Measurements from ENCODE around the gene ITPKC.
"Not testable (repeated sequence)": the region's sequence is repeated elsewhere in the genome, so short reads cannot be mapped to it uniquely, and the experiment has no call there.

The ITPKC gene

DNA sequence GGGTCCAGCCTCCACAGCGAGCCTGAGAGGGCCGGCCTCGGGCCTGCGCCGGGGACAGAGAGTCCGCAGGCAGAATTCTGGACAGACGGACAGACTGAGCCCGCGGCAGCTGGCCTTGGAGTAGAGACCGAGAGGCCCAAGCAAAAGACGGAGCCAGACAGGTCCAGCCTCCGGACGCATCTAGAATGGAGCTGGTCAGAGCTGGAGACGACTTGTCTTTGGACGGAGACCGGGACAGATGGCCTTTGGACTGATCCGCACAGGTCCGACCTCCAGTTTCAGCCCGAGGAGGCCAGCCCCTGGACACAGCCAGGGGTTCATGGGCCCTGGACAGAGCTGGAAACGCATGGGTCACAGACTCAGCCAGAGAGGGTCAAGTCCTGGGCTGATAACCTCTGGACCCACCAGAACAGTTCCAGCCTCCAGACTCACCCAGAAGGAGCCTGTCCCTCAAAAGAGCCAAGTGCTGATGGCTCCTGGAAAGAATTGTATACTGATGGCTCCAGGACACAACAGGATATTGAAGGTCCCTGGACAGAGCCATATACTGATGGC lies 490 bp downstream of the ITPKC start:
- no peak for DNase-seq
- no peaks in the 10 kb centered on the region for H3K9me3 Mint-ChIP-seq
- peaks cover 77% of the 10 kb centered on the region for H3K4me1 Mint-ChIP-seq (ENCODE audit: low read depth)
- H3K27me3 Mint-ChIP-seq = no peaks in the 10 kb centered on the region
- peak overlapping the region; percentile 79 for H3K27ac Mint-ChIP-seq
- peaks cover 30% of the 10 kb centered on the region for H3K36me3 Mint-ChIP-seq (ENCODE audit: low read depth)
- peak overlapping the region; percentile 83 for H3K4me3 Mint-ChIP-seq

DNA sequence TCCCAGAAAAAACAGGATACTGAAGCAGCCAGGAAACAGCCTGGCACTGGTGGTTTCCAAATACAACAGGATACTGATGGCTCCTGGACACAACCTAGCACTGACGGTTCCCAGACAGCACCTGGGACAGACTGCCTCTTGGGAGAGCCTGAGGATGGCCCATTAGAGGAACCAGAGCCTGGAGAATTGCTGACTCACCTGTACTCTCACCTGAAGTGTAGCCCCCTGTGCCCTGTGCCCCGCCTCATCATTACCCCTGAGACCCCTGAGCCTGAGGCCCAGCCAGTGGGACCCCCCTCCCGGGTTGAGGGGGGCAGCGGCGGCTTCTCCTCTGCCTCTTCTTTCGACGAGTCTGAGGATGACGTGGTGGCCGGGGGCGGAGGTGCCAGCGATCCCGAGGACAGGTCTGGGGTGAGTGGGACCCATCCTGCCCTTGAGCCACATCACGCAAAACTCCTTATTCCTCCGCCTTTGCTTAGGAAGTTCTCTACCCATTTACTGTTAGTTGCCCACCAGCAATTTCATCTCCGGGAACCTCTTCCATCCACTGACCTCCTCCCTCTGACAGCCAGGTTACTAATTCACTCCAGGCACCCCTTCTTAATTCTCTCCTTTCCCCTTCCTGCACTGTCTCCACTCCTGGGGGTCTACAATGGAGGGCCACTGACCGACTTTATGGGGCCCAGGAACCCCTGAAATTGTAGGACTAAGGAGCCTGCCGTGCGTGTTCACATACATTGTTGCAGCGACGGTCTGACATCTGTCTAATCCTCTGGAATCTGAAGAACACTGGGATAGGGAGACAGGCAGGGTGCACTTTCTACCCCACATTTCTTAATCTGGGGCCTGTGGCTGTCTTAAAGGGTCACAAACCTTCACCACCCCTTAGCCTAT lies 1.2 kb downstream of the ITPKC start:
- no peaks in the 10 kb centered on the region for H3K9me3 Mint-ChIP-seq
- H3K4me3 Mint-ChIP-seq = peak overlapping the region; percentile 83
- H3K27ac Mint-ChIP-seq = peak overlapping the region; percentile 81
- no peaks in the 10 kb centered on the region for H3K27me3 Mint-ChIP-seq
- H3K4me1 Mint-ChIP-seq (ENCODE audit: low read depth) = peaks cover 77% of the 10 kb centered on the region
- no peak for DNase-seq
- peaks cover 30% of the 10 kb centered on the region for H3K36me3 Mint-ChIP-seq (ENCODE audit: low read depth)

DNA sequence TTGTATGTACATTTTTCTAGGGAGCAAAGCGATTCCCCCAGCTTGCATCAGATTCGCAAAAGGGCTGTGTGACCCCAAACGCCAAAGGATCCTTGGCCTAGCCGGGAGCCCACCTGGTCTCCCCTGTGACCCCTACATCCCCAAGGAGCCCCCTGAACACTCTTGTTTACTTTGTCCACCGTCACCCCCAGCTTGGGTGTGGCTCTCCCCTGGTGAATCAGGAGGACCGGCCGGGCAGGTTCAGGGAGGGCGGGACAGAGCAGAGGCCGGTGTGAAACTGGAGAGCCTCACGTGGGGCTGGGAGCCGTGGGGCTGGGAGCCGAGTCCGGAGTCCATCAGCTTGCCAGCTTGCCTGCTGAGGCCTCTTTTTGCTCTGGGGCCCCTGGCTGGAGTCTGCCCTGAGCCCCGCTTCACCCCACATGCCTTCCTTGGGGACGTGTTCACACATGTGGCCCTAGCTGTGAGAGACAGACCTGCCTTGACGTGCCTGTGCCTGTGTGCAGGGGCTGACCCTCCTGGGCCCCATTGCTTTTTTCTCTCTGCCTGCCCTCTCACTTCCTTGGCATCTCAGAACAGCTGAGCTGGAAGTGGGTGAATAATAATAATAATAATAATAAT lies 2.0 kb downstream of the ITPKC start:
- peak; percentile 39 for DNase-seq
- Mint-ChIP-seq H3K4me3 (peak overlapping the region; percentile 83), H3K36me3 (ENCODE audit: low read depth) (peaks cover 34% of the 10 kb centered on the region), H3K4me1 (ENCODE audit: low read depth) (peaks cover 77% of the 10 kb centered on the region), H3K27me3 (no peaks in the 10 kb centered on the region), H3K9me3 (no peaks in the 10 kb centered on the region), H3K27ac (peak overlapping the region; percentile 81)

DNA sequence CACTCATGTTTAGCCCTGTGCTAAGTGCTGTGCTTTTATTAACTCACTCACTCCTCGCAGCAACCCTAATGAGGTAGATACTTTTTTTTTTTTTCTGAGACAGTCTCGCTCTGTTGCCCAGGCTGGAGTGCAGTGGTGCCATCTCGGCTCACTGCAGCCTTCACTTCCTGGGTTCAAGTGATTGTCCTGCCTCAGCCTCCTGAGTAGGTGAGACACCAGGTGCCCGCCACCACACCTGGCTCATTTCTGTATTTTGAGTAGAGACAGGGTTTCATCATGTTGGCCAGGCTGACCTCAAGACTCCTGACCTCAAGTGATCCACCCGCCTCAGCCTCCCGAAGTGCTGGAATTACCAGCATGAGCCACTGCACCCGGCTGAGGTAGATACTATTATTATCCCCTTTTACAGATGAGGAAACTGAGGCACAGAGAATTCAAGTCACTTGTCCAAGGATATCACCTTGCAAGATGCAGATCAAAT lies 2.5 kb downstream of the ITPKC start:
- Mint-ChIP-seq H3K27ac (no peak overlapping the region), H3K9me3 (no peaks in the 10 kb centered on the region), H3K27me3 (no peaks in the 10 kb centered on the region), H3K4me3 (peak overlapping the region; percentile 83), H3K36me3 (ENCODE audit: low read depth) (peaks cover 37% of the 10 kb centered on the region), H3K4me1 (ENCODE audit: low read depth) (peaks cover 77% of the 10 kb centered on the region)
- no peak for DNase-seq

DNA sequence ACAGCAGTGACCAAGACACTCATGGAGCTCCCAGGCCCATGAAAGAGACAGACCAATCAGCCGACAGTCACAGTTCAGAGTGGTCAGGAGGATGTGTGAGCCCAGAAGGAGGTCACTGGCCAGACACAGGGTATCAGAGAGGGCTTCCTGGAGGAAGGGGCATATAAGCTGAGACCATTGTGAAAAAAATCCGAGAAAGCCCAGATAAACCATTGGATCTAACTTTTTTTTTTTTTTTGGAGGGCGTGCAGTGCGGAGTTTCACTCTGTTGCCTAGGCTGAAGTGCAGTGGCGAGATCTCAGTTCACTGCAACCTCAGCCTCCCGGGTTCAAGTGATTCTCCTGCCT lies 4.2 kb downstream of the ITPKC start:
- peak overlapping the region; percentile 83 for H3K4me3 Mint-ChIP-seq
- no peaks in the 10 kb centered on the region for H3K27me3 Mint-ChIP-seq
- no peak for DNase-seq
- peaks cover 50% of the 10 kb centered on the region for H3K36me3 Mint-ChIP-seq (ENCODE audit: low read depth)
- H3K4me1 Mint-ChIP-seq (ENCODE audit: low read depth) = peaks cover 72% of the 10 kb centered on the region
- H3K9me3 Mint-ChIP-seq = no peaks in the 10 kb centered on the region
- no peak overlapping the region for H3K27ac Mint-ChIP-seq

DNA sequence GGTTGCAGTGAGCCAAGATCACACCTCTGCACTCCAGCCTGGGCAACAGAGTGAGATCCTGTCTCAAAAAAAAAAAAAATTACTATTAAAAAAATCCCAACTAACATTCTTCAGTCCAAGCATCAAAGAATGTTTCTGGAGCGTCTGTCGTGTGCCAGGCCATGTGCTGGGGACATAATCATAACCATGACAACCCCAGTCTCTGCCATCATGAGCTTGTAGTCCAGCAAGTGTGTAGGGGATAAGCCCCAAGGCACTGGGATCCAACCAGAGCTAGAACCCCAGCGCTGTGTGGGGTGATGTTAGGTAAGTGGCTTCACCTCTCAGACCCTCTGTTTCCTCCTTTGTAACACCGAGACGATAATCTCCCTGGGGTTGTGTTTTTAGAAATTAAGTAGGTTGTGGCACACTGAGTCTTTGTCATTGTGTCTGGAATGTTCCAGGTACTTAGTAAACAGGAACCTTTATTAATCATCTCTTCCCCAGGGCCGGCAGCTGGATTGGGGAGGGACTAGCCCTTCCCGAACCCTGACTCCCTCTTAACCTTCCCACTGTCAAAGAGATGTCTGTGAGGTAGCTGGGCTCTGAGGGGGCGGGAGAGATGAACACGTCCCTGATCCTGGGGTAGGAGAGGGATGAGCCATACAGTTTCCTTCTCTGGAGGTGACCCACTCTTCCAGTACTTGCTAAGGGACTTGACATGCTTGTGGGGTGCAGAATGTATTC lies 5.2 kb downstream of the ITPKC start:
- H3K9me3 Mint-ChIP-seq = no peaks in the 10 kb centered on the region
- peaks cover 67% of the 10 kb centered on the region for H3K4me1 Mint-ChIP-seq (ENCODE audit: low read depth)
- no peak for DNase-seq
- H3K36me3 Mint-ChIP-seq (ENCODE audit: low read depth) = peaks cover 54% of the 10 kb centered on the region
- no peak overlapping the region for H3K27ac Mint-ChIP-seq
- no peaks in the 10 kb centered on the region for H3K27me3 Mint-ChIP-seq
- no peak overlapping the region for H3K4me3 Mint-ChIP-seq

DNA sequence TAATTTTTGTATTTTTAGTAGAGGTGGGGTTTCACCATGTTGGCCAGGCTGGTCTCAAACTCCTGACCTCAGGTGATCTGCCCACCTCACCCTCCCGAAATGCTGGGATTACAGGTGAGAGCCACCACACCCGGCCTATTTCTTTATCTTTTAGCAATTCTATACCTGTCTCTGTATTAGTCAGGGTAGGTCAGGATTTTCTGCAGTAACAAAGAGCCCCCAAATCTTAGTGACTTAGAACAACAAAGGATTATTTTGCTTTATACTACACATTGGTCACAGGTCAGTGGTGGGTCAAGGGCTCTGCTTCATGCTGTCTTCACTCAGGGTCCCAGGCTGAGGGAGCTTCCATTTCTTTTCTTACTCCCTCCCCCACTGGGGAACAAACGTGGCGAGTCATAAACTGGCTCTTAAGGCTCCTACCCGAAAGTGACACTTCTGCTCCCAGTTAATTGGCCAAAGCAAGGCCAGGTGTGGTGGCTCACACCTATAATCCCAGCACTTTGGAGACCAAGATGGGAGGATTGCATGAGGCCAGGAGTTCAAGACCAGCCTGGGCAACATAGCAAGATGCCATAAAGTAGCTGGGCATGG lies 6.8 kb downstream of the ITPKC start:
- H3K27ac Mint-ChIP-seq = peak overlapping the region; percentile 79
- no peaks in the 10 kb centered on the region for H3K9me3 Mint-ChIP-seq
- no peak overlapping the region for H3K4me3 Mint-ChIP-seq
- H3K4me1 Mint-ChIP-seq (ENCODE audit: low read depth) = peaks cover 56% of the 10 kb centered on the region
- H3K27me3 Mint-ChIP-seq = no peaks in the 10 kb centered on the region
- H3K36me3 Mint-ChIP-seq (ENCODE audit: low read depth) = peaks cover 65% of the 10 kb centered on the region
- DNase-seq = no peak

DNA sequence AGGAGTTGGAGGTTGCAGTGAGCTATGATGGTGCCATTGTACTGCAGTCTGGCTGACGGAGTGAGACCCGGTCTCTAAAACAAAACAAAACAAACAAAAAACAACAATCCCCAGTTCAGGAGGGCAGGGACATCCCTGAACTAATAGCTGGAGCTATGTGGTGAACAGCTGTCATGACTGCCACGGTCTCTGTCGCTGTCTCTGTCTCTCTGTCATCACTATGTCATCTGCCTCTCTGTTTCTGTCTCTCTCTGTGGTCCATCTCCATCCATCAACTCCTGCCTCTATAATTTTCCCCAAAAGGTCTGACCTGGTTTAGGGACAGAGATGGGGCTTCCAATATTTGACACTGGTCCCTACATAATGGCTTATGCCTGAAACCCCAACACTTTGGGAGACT lies 7.4 kb downstream of the ITPKC start:
- DNase-seq = no peak
- Mint-ChIP-seq H3K27me3 (no peaks in the 10 kb centered on the region), H3K27ac (peak overlapping the region; percentile 79)

DNA sequence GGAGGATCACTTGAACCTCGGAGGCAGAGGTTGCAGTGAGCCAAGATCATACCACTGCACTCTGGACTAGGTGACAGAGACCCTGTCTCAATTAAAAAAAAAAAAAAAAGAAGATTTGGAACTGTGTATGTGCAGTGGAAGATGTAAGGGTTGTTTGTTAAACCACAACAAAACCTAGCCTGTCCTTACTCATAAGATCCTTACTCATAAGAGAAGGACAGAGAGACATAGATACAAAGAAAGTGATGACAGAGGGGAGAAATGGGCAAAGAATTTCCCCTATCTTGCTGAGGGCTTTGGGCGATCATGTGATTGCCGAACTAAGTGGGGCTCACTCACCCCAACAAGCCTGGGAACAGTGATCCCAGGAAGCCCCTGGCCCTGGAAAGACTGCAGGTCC lies 7.9 kb downstream of the ITPKC start:
- DNase-seq = no peak
- Mint-ChIP-seq H3K27me3 (no peaks in the 10 kb centered on the region), H3K27ac (peak overlapping the region; percentile 79), H3K4me1 (ENCODE audit: low read depth) (peaks cover 47% of the 10 kb centered on the region), H3K36me3 (ENCODE audit: low read depth) (peaks cover 71% of the 10 kb centered on the region), H3K9me3 (no peaks in the 10 kb centered on the region), H3K4me3 (no peak overlapping the region)

More for the DNA sequence above, 7.4 kb downstream of the ITPKC start:
- Mint-ChIP-seq H3K36me3 (ENCODE audit: low read depth) (peaks cover 69% of the 10 kb centered on the region), H3K4me3 (no peak overlapping the region), H3K9me3 (no peaks in the 10 kb centered on the region), H3K4me1 (ENCODE audit: low read depth) (peaks cover 52% of the 10 kb centered on the region)

DNA sequence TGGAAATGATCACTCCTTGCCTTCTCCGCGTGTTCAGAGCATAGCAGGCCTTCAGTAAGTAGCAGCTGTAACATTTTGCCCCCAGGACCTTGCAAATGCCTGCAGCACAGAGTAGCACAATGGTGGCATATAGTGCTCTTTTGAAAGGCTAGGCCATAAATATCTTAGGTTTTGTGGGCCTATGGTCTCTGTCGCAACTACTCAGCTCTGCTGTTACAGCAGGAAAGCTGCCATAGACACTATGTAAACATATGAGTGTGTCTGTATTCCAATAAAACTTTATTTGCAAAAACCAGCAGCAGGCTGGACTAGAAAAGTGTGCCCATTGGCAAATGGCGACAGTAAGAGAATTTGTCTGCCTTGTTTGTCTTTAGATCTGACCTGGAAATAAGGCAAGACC lies 9.4 kb downstream of the ITPKC start:
- peaks cover 76% of the 10 kb centered on the region for H3K36me3 Mint-ChIP-seq (ENCODE audit: low read depth)
- no peaks in the 10 kb centered on the region for H3K27me3 Mint-ChIP-seq
- peaks cover 33% of the 10 kb centered on the region for H3K4me1 Mint-ChIP-seq (ENCODE audit: low read depth)
- no peak overlapping the region for H3K27ac Mint-ChIP-seq
- no peaks in the 10 kb centered on the region for H3K9me3 Mint-ChIP-seq
- no peak overlapping the region for H3K4me3 Mint-ChIP-seq
- no peak for DNase-seq

DNA sequence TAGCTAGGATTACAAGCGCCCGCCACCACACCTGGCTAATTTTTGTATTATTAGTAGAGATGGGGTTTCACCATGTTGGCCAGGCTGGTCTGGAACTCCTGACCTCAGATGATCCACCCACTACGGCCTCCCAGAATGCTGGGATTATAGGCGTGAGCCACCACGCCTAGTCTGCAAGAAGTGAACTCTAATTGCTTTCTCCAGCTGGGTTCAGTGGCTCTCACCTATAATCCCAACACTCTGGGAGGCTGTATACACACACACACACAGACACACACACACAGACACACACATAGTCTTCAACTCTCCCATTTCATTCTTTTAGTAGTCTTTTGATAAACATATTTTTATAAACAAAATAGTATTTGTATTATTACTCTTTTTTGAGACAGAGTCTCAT lies 13.2 kb downstream of the ITPKC start:
- not testable (repeated sequence) for H3K9me3 Mint-ChIP-seq, DNase-seq

DNA sequence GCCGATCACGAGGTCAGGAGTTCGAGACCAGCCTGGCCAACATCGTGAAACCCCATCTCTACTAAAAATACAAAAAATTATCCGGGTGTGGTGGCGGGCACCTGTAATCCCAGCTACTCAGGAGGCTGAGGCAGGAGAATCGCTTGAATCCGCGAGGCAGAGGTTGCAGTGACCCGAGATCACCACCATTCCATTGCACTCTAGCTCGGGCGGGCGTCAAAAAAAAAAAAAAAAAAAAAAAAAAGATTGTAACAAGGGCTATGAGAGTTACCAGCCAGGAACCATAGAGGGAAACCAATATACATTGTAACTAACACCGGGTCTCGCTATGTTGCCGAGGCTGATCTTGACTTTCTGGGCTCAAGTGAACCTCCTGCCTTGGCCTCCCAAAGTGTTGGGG lies 15.4 kb downstream of the ITPKC start:
- H3K27me3 Mint-ChIP-seq; H3K27ac Mint-ChIP-seq; DNase-seq; H3K9me3 Mint-ChIP-seq; H3K4me3 Mint-ChIP-seq; H3K4me1 Mint-ChIP-seq (ENCODE audit: low read depth): not testable (repeated sequence)
- H3K36me3 Mint-ChIP-seq (ENCODE audit: low read depth) = peaks cover 85% of the 10 kb centered on the region

More for the DNA sequence above, 13.2 kb downstream of the ITPKC start:
- not testable (repeated sequence) for H3K4me1 Mint-ChIP-seq (ENCODE audit: low read depth); H3K27me3 Mint-ChIP-seq; H3K4me3 Mint-ChIP-seq; H3K27ac Mint-ChIP-seq
- H3K36me3 Mint-ChIP-seq (ENCODE audit: low read depth) = peaks cover 83% of the 10 kb centered on the region

DNA sequence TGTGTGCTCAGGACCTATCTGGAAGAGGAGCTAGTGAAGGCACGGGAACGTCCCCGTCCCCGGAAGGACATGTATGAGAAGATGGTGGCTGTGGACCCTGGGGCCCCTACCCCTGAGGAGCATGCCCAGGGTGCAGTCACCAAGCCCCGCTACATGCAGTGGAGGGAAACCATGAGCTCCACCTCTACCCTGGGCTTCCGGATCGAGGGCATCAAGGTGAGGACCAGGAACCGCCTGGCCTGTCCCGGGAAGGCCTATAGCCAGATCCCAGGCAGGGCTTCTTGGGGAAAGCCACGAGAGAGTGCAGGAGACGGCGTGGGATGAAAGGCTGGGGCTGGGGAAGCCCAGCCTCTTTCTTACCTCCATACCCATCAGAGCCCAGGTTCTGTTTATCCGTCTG lies 16.2 kb downstream of the ITPKC start:
- Mint-ChIP-seq H3K4me1 (ENCODE audit: low read depth) (no peaks in the 10 kb centered on the region), H3K36me3 (ENCODE audit: low read depth) (peaks cover 83% of the 10 kb centered on the region), H3K27ac (no peak overlapping the region), H3K27me3 (no peaks in the 10 kb centered on the region), H3K4me3 (no peak overlapping the region), H3K9me3 (no peaks in the 10 kb centered on the region)
- DNase-seq = no peak
